Activated T-helper 1 cell treated with anti-CD3 and anti-CD28 coated beads, Interleukin-12 subunit alpha, Interleukin-12 subunit beta, Interleukin-2, Interleukin-4 antibody, amounts not matched to agents 30 ng/mL and 10 ng/mL and 1 ng/mL, durations not matched to agents 14 hours and 24 hours and 36 hours (primary cell): ENCODE data around the gene ZBTB7A. TPM values are rescaled to one million over a fixed set of nuclear protein-coding genes. Genes with fewer than 3 reads are reported as not detected.
A peak's percentile ranks its signal among the peaks of the same experiment; 100 is the strongest.
"Not testable (repeated sequence)": the region's sequence is repeated elsewhere in the genome, so short reads cannot be mapped to it uniquely, and the experiment has no call there.

ENCODE experiments used
- DNase-seq: peaks from one replicate; pipeline ENCODE4 v3.0.0; 2021; ENCODE audit warnings: low spot score
- H3K27ac Mint-ChIP-seq: one replicate; pipeline ENCODE4 v1.8.0; 2021; ENCODE audit warnings: mild to moderate bottlenecking, mixed read lengths
- H3K27me3 Mint-ChIP-seq: one replicate; pipeline ENCODE4 v1.8.0; 2022; ENCODE audit warnings: mild to moderate bottlenecking, moderate library complexity, mixed read lengths; ENCODE audit not compliant: insufficient read depth
- H3K36me3 Mint-ChIP-seq: one replicate; pipeline ENCODE4 v1.8.0; 2021; ENCODE audit warnings: low read depth, mixed read lengths
- H3K4me1 Mint-ChIP-seq: one replicate; pipeline ENCODE4 v1.8.0; 2021; ENCODE audit warnings: low read depth, mixed read lengths
- H3K4me3 Mint-ChIP-seq: one replicate; pipeline ENCODE4 v1.8.0; 2021; ENCODE audit warnings: mild to moderate bottlenecking, moderate library complexity, mixed read lengths
- H3K9me3 Mint-ChIP-seq: one replicate; pipeline ENCODE4 v1.8.0; 2021; ENCODE audit warnings: mixed read lengths
- intact Hi-C: fragments of 100-400 bp; cut with micrococcal nuclease; formaldehyde crosslinking; loops from one replicate; pipeline ENCODE4 v1.15.1; 2024
- total RNA-seq: library from RNA; stranded (reverse); gene quantifications from 2 replicates; pipeline ENCODE4 v1.2.3, GENCODE V29; 2022

The ZBTB7A gene
- total RNA-seq, 1 donor from 2014 or later: 41.3 TPM

DNA sequence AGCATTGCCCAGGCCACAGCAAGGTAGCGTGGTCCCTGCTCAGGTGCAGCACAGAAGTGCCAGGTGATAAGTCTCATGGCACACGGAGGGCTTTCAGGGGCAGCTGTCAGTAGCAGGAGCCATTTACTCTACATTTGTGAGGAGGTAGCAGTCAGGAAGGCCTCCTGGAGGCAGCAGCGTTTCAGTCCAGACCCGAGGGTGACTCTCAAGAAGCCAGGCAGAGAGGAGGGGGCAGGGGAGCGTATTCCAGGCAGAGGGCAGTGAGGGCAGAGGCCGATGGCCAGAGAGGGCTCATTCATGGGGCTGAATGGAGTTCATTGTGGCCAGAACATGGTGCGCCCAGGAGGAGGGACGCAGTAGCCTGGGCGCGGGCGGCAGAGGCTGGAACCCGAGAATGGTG lies 50.2 kb downstream of the ZBTB7A start:
- H3K36me3 Mint-ChIP-seq: peaks cover 14% of the 10 kb centered on the region
- intact Hi-C loops: no loop called here
- no peak overlapping the region for H3K27ac Mint-ChIP-seq
- H3K4me3 Mint-ChIP-seq: no peak overlapping the region
- H3K27me3 Mint-ChIP-seq: no peaks in the 10 kb centered on the region
- DNase-seq: no peak
- no peaks in the 10 kb centered on the region for H3K4me1 Mint-ChIP-seq
- no peaks in the 10 kb centered on the region for H3K9me3 Mint-ChIP-seq

DNA sequence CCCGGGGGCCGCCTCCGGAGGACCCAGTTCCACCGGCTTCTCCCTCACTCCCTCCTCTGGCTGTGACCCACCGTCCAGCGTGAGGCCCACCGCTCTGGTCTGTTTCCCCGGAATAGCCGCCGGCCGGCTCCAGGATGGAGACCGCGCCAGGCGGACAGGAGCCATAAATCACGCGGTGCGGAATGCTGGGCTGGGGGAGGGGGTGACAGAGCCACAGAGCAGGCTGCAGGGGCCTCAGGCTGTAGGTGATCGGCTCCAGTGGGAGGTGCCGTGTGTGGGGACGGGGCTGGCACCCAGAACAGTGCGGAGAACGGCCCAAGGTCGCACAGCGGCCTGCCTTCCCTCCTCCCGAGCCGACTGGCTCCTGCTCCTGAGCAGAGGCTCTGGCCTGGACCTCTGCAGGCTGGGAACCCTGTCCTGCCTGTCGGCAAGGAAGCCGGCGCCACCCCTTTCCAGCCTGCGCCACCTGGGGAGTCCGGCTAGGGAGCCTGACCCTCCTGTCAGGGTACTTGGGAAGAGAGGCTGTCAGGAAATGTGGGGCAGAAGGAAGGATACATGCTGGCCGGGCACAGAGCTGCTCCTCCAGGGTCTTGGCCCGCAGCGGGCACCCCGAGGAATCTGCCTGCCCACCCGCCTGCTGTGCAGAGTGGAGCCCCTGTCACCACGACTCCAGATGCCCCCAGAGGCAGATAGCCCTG lies 50.8 kb downstream of the ZBTB7A start:
- Mint-ChIP-seq H3K27ac (no peak overlapping the region), H3K4me3 (no peak overlapping the region), H3K36me3 (peaks cover 15% of the 10 kb centered on the region), H3K4me1 (no peaks in the 10 kb centered on the region), H3K27me3 (no peaks in the 10 kb centered on the region), H3K9me3 (no peaks in the 10 kb centered on the region)
- no peak for DNase-seq
- intact Hi-C loops: no loop called here

DNA sequence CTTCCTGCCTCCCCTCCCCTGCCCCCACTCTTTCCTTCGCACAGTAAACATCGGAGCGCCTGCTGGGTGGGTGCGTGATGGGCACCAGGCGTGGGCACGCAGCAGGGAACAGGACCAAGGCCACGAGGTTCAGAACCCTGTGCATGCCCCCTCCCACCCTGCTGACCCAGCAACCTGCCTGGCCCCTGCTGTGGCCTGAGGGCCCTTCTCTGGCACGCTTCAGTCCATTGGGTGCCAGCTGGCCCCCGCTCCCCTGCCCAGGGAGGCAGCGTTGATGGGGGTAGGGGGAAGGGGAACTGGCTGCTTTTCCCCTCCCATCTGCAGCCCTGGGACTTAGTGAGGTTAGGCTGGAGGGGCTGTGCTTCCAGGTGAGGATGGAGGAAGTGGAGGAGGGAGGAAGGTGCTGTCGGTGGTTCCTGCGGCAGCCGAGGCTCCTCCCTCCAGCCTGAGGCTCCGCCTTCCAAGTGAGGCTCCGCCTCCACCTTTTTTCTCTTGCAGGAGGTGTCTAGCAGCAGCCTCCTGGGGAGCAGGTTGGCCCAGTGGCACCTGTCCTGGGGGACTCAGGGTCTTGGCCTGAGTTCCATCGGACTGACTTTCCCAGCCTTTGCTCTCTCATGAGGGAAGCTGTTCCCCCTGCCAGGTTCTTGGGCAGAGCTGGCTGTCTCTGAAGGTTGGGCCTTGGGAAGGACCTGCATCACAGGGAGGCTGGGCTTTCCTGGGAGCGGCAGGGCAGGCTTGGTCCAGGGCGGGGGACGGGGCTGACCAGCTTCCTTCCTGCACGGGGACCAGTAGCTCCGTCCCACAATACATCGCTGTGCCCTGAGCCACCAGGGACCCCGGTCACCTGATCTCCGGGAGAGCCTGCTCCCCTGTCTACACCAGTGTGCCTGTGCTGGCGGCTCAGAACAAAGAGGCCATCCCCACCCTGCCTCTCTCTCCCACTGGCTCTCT lies 51.9 kb downstream of the ZBTB7A start:
- H3K27ac Mint-ChIP-seq: no peak overlapping the region
- no peaks in the 10 kb centered on the region for H3K27me3 Mint-ChIP-seq
- peaks cover 3% of the 10 kb centered on the region for H3K4me1 Mint-ChIP-seq
- no peak overlapping the region for H3K4me3 Mint-ChIP-seq
- peak; percentile 38 for DNase-seq
- H3K9me3 Mint-ChIP-seq: no peaks in the 10 kb centered on the region
- intact Hi-C loops: no loop called here
- peaks cover 15% of the 10 kb centered on the region for H3K36me3 Mint-ChIP-seq

DNA sequence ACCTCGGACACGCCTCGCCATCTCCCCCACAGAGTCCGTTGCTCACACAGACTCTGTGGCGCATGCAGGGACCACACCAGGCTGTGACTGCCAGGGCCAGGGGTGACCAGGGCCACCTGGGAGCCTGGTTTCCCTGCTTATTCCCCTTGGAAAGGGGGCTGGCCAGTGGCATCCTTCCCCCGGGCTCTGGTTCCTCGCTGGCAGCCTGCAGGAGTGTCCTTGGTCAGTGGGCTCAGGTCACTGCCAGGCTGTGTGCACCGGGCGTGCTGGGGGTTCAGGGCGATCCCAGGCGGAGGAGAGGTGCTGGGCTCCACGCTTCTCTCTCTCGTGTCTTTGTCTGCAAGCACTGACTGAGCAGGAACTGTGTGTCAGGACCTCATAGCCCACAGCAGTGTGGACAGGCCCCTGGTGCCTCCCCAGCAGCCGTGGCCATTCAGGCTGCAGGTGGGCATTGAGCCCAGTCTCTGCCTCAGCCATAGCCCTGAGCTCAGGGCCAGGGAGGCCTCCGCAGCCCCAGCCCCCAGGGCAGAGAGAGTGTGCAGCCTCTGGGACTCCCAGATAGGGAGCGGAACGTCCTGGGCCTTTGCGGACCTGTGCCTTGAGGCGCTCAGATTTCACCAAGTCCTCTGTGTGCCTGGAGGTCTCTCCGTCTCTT lies 52.7 kb downstream of the ZBTB7A start:
- H3K4me3 Mint-ChIP-seq: no peak overlapping the region
- no peaks in the 10 kb centered on the region for H3K27me3 Mint-ChIP-seq
- H3K27ac Mint-ChIP-seq: no peak overlapping the region
- H3K9me3 Mint-ChIP-seq: no peaks in the 10 kb centered on the region
- H3K4me1 Mint-ChIP-seq: peaks cover 11% of the 10 kb centered on the region
- peaks cover 15% of the 10 kb centered on the region for H3K36me3 Mint-ChIP-seq
- intact Hi-C loops: no loop called here
- no peak for DNase-seq

DNA sequence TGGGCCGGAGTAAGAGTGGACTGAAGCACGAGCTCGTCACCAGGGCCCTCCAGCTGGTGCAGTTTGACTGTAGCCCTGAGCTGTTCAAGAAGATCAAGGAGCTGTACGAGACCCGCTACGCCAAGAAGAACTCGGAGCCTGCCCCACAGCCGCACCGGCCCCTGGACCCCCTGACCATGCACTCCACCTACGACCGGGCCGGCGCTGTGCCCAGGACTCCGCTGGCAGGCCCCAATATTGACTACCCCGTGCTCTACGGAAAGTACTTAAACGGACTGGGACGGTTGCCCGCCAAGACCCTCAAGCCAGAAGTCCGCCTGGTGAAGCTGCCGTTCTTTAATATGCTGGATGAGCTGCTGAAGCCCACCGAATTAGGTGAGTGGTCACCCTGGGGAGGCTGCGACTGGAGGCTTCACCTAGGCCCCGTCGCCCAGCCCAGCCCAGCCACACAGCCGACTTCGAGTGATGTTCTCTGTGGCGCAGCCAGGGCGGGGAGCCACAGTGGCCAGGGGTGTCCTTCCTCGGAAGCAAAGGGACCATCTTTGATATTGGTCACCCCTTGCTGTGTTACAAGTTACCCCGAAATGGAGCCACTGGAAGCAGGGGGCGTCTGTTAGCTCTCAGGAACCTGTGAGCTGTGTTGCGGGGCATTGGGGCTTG lies 53.6 kb downstream of the ZBTB7A start:
- peaks cover 15% of the 10 kb centered on the region for H3K36me3 Mint-ChIP-seq
- intact Hi-C loops: no loop called here
- H3K4me3 Mint-ChIP-seq: no peak overlapping the region
- H3K4me1 Mint-ChIP-seq: peaks cover 18% of the 10 kb centered on the region
- no peaks in the 10 kb centered on the region for H3K27me3 Mint-ChIP-seq
- H3K9me3 Mint-ChIP-seq: no peaks in the 10 kb centered on the region
- H3K27ac Mint-ChIP-seq: no peak overlapping the region
- no peak for DNase-seq

DNA sequence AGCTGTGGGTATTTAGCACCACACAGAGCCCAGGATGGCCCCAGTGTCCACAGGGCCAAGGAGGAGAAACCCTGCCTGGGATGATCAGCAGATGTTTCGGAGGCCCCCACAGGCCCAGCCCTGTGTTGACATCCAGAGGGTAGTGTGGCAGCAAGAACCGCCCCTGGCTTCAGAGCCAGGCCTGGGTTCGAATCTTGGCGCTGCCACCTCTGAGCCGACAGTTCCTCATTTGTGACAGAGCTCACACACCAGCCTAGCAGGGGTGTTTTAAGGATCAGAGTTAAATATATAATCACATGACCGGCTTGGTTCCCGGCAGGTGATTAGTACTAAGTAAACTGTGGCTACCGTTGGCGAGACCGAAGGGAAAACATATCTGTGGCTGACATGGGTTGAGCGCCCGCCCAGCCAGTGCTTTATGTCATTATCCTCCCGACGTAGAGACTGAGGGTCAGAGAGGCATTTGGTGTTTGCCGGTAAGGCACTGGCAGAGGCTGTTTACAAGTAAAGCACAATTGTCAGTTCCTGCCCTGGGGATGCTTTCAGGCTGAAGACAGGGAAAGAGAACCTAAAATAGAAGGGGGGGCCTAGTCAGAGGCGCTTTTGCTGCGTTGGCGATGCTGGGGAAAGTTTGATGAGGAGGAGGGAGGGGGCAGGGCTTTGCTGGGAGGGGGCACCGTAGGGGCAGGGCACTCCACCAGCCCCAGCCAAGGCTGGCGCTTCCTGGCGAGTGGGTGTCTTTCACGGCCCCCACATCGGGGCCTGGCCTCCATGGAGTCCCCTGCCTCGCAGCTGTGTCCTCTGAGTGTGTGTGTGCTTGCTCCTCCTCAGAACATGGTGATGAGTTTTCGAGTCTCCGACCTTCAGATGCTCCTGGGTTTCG lies 54.4 kb downstream of the ZBTB7A start:
- intact Hi-C loops: no loop called here
- H3K36me3 Mint-ChIP-seq: peaks cover 15% of the 10 kb centered on the region

DNA sequence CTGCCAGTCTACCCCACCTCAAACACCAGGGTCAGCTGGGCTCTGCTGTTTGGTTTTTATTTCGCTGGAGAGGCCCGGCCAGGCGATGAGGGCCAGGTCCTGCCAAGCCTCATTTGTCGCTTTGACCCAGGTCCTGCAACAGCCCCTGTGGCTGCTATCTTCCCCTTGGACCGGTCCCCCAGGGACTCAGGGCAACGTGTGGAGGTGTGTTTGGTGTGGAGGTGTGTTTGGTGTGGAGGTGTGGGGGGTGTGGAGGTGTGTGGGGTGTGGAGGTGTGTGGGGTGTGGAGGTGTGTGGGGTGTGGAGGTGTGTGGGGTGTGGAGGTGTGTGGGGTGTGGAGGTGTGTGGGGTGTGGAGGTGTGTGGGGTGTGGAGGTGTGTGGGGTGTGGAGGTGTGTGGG lies 55.3 kb downstream of the ZBTB7A start:
- H3K27ac Mint-ChIP-seq, intact Hi-C loops, DNase-seq, H3K9me3 Mint-ChIP-seq, H3K27me3 Mint-ChIP-seq, H3K4me3 Mint-ChIP-seq: not testable (repeated sequence)
- peaks cover 18% of the 10 kb centered on the region for H3K4me1 Mint-ChIP-seq
- H3K36me3 Mint-ChIP-seq: peaks cover 14% of the 10 kb centered on the region

More for the DNA sequence above, 54.4 kb downstream of the ZBTB7A start:
- H3K27ac Mint-ChIP-seq: no peak overlapping the region
- H3K4me3 Mint-ChIP-seq: no peak overlapping the region
- H3K27me3 Mint-ChIP-seq: no peaks in the 10 kb centered on the region
- DNase-seq: no peak
- peaks cover 18% of the 10 kb centered on the region for H3K4me1 Mint-ChIP-seq
- no peaks in the 10 kb centered on the region for H3K9me3 Mint-ChIP-seq

DNA sequence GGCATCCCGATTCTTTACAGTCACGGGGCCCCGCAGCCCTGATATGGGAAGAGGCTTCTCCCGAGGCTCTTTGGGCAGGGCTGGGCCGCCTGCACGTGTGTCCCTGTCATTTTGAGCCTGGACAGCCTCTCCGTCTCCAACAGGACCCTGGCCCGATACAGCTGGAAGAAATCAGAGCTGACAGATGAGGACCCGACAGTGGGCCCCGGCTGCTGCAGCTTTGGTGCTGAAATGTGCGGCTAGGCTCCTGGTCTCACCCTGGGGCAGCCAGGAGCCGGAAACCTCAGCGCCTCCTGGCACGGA lies 55.9 kb downstream of the ZBTB7A start:
- intact Hi-C loops: no loop called here
- H3K27me3 Mint-ChIP-seq: no peaks in the 10 kb centered on the region
- H3K36me3 Mint-ChIP-seq: peaks cover 12% of the 10 kb centered on the region
- no peak for DNase-seq
- no peak overlapping the region for H3K4me3 Mint-ChIP-seq
- peaks cover 18% of the 10 kb centered on the region for H3K4me1 Mint-ChIP-seq
- H3K9me3 Mint-ChIP-seq: no peaks in the 10 kb centered on the region
- H3K27ac Mint-ChIP-seq: no peak overlapping the region

DNA sequence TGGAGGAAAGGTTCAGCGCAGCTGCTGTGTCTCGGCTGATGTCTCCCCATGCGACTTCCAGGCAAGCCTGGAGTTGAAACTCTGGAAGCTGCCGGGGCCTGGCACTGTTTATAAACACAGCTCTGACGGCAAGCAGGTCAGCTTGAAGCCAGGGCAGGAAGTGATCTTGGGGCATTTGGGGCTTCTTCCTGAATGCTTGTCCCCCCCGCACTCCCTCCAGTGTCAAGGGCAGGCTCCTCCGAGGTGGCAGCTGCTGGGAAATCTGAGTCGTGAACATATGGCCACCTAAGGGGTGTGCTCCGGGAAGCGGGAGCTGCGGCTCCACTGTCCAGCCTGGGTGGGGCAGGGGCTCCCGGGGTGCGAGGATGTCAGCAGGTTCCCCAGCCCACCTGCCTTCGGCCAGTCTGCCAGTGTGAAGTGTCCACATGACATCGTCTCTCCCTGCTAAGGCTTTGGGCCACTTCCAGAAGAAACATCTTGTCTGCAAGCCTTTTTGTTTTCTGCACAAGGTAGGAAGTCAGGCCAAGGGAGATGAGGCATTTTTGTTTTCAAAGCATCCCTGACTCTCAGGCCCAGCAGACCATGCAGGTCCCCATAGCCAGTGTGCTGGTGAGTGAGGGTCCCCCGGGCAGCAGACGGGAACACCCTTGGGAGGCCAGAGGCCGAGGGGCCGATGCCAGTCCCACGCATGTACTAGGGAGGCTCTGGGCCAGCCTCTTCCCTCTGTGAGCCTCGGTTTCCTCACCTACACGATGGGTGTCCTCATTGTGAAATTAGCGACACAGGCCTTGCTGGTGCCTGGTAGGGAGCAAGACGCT lies 56.5 kb downstream of the ZBTB7A start:
- peak overlapping the region; percentile 7 for H3K4me3 Mint-ChIP-seq
- intact Hi-C loops: no loop called here
- H3K27me3 Mint-ChIP-seq: no peaks in the 10 kb centered on the region
- peaks cover 12% of the 10 kb centered on the region for H3K36me3 Mint-ChIP-seq
- no peaks in the 10 kb centered on the region for H3K9me3 Mint-ChIP-seq
- DNase-seq: no peak
- H3K4me1 Mint-ChIP-seq: peaks cover 18% of the 10 kb centered on the region
- H3K27ac Mint-ChIP-seq: no peak overlapping the region

DNA sequence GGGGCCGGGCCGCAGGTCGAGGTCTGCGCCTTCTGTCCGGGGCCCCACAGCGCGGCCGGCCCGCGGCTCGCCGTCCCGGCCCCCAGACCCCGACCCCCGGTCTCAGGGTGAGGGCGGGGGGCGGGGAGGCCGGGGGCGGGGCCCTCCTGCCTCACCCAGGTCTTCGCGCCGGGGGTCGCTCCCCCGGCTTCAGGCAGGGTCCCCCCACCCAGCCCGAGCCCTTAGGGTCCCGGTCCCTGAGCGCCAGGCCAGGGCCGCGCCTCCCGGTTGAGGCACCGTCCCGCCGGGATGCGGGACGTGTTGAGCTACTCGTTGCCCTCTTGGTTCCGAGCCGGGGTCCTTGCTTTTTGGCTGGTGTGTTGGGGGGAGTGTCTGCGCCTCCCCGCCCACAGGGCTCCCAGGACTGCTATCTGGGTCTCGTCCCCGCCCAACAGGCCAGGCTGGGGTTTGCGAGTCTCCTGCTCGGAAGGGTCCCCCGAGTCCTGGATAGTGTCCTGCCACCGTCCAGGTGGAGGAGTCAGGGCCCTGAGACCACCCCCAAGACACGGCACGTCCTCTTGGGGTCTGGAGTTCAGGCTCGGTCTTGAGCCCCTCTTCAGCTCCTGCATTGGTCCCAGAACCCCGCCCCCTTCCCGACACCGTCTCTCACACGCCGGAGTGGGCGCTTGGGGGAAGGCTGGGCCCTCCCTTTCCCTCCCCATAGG lies 58.7 kb downstream of the ZBTB7A start:
- intact Hi-C loops: loop anchor here (1.0 to 2.0 kb wide), 7 partner anchors 18 to 502 kb away; partner anchors contain the start of genes DAPK3, FZR1, YJU2 and ZBTB7A
- Mint-ChIP-seq H3K9me3 (no peaks in the 10 kb centered on the region), H3K27ac (peak overlapping the region; percentile 84), H3K36me3 (peaks cover 9% of the 10 kb centered on the region), H3K4me3 (peak overlapping the region; percentile 90), H3K4me1 (peaks cover 18% of the 10 kb centered on the region), H3K27me3 (no peaks in the 10 kb centered on the region)
- peak; percentile 12 for DNase-seq
